HG03135 (cell line): Measurements from ENCODE around the gene DCT.

Source experiments
- ATAC-seq: cut with Tn5 transposase; IDR thresholded peaks from one replicate; pipeline ENCODE4 v1.9.1; 2021; ENCODE audit warnings: mild to moderate bottlenecking, moderate library complexity; ENCODE audit not compliant: unreplicated experiment

The DCT gene

GRCh38 chr13:94400874-94401273, 78.6 kb downstream of the DCT start:
- no peak for ATAC-seq

DNA sequence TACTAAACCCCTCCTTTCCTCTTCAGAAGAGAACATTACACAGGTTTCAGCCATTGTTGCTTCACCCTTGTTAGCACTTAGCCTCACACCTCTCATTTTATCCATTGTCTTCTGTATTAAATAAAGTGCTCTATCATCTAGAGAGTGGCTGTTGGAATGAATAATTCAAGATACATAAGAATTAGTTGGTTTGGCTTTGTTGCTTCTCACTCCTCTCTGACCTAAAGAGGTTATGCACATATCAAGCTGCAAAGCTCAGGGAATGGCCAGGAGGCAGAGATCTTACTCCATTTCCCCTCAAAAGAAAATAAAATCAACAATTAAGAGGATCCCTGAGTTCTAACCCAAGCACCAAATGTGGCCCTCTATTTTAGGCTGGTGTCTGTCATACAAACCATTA, 79.7 kb downstream of the DCT start:
- no peak for ATAC-seq

GRCh38 chr13:94395860-94396259, 83.6 kb downstream of the DCT start:
- ATAC-seq, result no peak

DNA sequence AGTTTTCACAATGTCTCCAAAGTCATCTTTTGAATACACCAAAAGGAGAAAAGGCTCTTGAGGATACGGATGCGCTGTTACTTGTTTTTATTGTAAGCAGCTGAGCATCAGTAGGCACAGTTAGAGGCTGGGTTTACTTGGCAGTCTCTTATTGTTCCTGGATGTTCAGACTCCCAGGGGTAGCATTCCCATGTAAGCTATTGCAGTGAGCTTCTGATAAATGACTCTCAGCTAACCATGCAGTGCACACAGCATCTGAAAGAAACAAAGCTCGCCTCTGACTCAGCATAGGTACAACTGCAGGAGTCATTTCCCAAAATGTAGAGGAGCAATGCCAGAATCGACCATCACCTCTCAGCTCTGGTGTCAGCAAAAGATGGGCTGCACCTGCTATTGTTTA, 84.8 kb downstream of the DCT start:
- ATAC-seq, result no peak

DNA sequence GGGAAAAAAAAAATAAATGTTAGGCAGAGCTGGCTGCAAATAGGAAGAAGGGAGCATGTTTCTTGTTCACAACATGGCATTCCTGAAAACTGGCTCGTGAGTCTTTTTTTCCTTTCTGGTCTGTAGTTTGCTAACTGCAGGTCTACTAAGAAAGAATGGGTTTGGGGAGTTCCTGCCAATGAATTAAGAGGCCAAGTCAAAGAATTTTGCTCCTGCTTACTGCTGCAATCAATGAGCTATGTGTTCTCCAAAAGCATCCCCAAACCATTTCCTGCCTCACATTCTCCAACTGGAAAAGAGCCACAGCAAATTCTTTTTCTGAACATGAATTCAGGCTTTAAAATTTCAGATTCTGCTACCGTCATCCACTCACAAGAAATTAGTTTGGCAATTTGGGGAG, 88.6 kb downstream of the DCT start:
- ATAC-seq, result no peak

DNA sequence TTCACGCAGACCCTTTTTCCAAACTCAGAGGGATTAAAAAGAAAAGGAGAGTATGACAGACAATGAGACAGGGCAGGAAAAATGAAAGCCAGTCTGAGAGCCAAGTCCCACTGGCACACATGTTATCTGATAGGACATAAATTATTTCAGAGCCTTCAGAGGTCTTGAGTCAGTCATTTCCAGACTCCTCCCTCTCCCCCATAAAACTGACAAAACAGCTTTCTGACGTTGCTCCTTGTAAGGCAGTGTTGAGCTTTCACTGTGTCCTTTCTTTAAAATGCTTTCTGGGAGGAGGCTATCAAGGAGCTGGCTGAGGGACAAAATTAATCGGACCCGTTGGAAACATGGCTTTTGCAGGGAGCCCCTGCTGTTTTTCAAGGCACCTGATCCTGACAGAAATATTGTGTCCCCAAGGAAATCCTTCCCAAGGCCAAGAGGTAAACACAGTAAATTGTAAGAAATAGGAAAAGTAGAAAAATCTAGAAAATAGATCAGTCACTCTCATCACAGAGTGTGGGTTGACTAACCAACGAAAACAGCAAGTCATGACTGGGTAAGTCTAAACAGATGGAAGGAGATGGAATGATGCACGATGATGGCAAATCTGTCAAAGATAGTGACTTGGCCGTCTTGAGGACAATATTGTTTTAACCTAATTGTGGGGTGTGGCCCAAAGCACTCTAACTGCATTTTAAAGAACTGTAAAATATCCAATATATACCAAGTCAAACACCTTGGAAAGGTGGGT, 89.7 kb downstream of the DCT start:
- ATAC-seq, result no peak

- ATAC-seq, result no peak
Observed at GRCh38 chr13:94387047-94387446, 92.4 kb downstream of the DCT start.
